ENCODE measurements around the gene NKAIN1. TPM values are rescaled to one million over a fixed set of nuclear protein-coding genes. Genes with fewer than 3 reads are reported as not detected.

NKAIN1 gene
- total RNA-seq, 1 experiment from 2014 or later, result 0.18 TPM

DNA sequence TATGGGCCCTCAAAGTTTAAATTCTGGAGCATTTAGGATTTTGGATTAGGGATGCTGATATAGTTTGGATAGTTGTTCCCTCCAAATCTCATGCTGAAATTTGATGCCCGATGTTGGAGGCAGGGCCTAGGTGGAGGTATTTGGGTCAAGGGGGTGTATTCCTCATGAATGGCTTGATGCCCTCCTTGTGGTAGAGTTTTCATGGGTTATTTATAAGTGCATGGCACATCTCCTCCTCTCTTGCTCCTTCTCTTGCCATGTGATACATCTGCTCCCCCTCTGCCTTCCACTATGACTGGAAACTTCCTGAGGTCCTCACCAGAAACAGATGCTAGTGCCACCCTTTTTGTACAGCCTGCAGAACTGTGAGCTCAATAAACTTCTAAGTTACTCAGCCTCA is 17.5 kb upstream of the NKAIN1 start:
- no TSS peak for BruUV-seq (replicated peaks)
- H3K9me2 ChIP-seq (replicated peaks; ENCODE audit: low read length), result no peaks in the 10 kb centered on the region
- ATAC-seq (no peak), DNase-seq (no peak)
- H3K4me1 ChIP-seq (ENCODE audit: insufficient read depth, low read length), result peaks cover 9% of the 10 kb centered on the region; the same call in 1 of the 2 replicates
- no peaks in the 10 kb centered on the region for H3K9me3 ChIP-seq (ENCODE audit: low read length)
- H3F3A ChIP-seq (ENCODE audit: low read length, unreplicated experiment), result no peaks in the 10 kb centered on the region
- no peak overlapping the region for H3K9ac ChIP-seq (ENCODE audit: low read length)
- TF ChIP-seq CTCF (conservative IDR thresholded peaks at IDR 0.05; ENCODE audit: low read depth, low read length) (no peak), EZH2 (IDR thresholded peaks at IDR 0.05; ENCODE audit: low read length, unreplicated experiment) (no peak), EZH2phosphoT487 (IDR thresholded peaks at IDR 0.05; ENCODE audit: borderline replicate concordance, low read length) (no peak)
- H3K36me3 ChIP-seq (ENCODE audit: low read depth, low read length), result peaks cover 41% of the 10 kb centered on the region
- intact Hi-C loops (cut with micrococcal nuclease), result no loop called here
- ChIA-PET POLR2A (ENCODE audit: unreplicated experiment) (no interaction called here), CTCF (no interaction called here)
- H4K20me1 ChIP-seq (ENCODE audit: low read length), result no peaks in the 10 kb centered on the region
- no peaks in the 10 kb centered on the region for H3K79me2 ChIP-seq (ENCODE audit: low read length)
- H3K27me3 ChIP-seq (ENCODE audit: low read length), result no peaks in the 10 kb centered on the region
- H3K4me3 ChIP-seq (ENCODE audit: low read length), result no peak overlapping the region
- no peak overlapping the region for H3K4me2 ChIP-seq (ENCODE audit: low read length)
- H2AFZ ChIP-seq (ENCODE audit: low read length), result no peak overlapping the region
- H3K27ac ChIP-seq (ENCODE audit: low read length), result no peak overlapping the region

DNA sequence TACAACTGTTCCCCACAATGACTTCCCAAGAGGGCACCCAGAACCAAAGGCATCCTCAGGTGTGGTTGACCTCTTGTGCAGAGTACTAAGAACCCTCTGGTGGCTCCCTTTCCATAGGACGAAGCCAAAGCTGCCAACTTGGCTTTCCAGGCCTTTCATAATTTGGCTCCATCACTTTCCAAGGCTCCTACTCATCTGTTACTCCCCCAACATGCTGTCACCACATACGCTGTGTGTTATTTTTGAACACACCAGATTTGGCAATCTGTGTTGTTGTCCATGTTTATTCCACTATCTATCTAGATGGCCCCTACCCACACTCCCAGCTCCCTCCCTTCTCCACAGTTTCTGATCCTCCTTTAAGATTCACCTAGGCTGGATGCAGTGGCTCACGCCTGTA is 10.2 kb upstream of the NKAIN1 start:
- H3K36me3 ChIP-seq (ENCODE audit: low read depth, low read length), result no peaks in the 10 kb centered on the region
- BruUV-seq (replicated peaks), result no TSS peak
- H4K20me1 ChIP-seq (ENCODE audit: low read length), result no peaks in the 10 kb centered on the region
- H3K79me2 ChIP-seq (ENCODE audit: low read length), result no peaks in the 10 kb centered on the region
- no peaks in the 10 kb centered on the region for H3K9me2 ChIP-seq (replicated peaks; ENCODE audit: low read length)
- H3K27me3 ChIP-seq (ENCODE audit: low read length), result no peaks in the 10 kb centered on the region
- intact Hi-C loops (cut with micrococcal nuclease), result no loop called here
- H3K27ac ChIP-seq (ENCODE audit: low read length), result no peak overlapping the region
- ChIA-PET POLR2A (ENCODE audit: unreplicated experiment) (no interaction called here), CTCF (no interaction called here)
- H3K9ac ChIP-seq (ENCODE audit: low read length), result no peak overlapping the region
- no peak for DNase-seq
- H3K9me3 ChIP-seq (ENCODE audit: low read length), result no peaks in the 10 kb centered on the region
- TF ChIP-seq CTCF (conservative IDR thresholded peaks at IDR 0.05; ENCODE audit: low read depth, low read length), result no peak
- TF ChIP-seq EZH2phosphoT487 (IDR thresholded peaks at IDR 0.05; ENCODE audit: borderline replicate concordance, low read length), result no peak
- no peak for TF ChIP-seq EZH2 (IDR thresholded peaks at IDR 0.05; ENCODE audit: low read length, unreplicated experiment)
- no peak overlapping the region for H2AFZ ChIP-seq (ENCODE audit: low read length)
- no peaks in the 10 kb centered on the region for H3K4me1 ChIP-seq (ENCODE audit: insufficient read depth, low read length)
- H3K4me2 ChIP-seq (ENCODE audit: low read length), result no peak overlapping the region
- no peak for ATAC-seq
- H3K4me3 ChIP-seq (ENCODE audit: low read length), result no peak overlapping the region
- no peaks in the 10 kb centered on the region for H3F3A ChIP-seq (ENCODE audit: low read length, unreplicated experiment)

GRCh38 chr1:31248276-31248675 is 8.6 kb upstream of the NKAIN1 start:
- Histone ChIP-seq H3K9me2 (replicated peaks; ENCODE audit: low read length) (no peaks in the 10 kb centered on the region), H2AFZ (ENCODE audit: low read length) (no peak overlapping the region), H4K20me1 (ENCODE audit: low read length) (no peaks in the 10 kb centered on the region), H3F3A (ENCODE audit: low read length, unreplicated experiment) (no peaks in the 10 kb centered on the region), H3K36me3 (ENCODE audit: low read depth, low read length) (no peaks in the 10 kb centered on the region), H3K4me2 (ENCODE audit: low read length) (no peak overlapping the region), H3K27me3 (ENCODE audit: low read length) (no peaks in the 10 kb centered on the region), H3K4me1 (ENCODE audit: insufficient read depth, low read length) (no peaks in the 10 kb centered on the region), H3K27ac (ENCODE audit: low read length) (no peak overlapping the region), H3K9me3 (ENCODE audit: low read length) (no peaks in the 10 kb centered on the region), H3K79me2 (ENCODE audit: low read length) (no peaks in the 10 kb centered on the region), H3K9ac (ENCODE audit: low read length) (no peak overlapping the region), H3K4me3 (ENCODE audit: low read length) (no peak overlapping the region)
- DNase-seq, result no peak
- POLR2A ChIA-PET (ENCODE audit: unreplicated experiment), result no interaction called here
- ATAC-seq, result no peak
- intact Hi-C loops (cut with micrococcal nuclease), result no loop called here
- no peak for TF ChIP-seq EZH2 (IDR thresholded peaks at IDR 0.05; ENCODE audit: low read length, unreplicated experiment)
- no TSS peak for BruUV-seq (replicated peaks)
- CTCF ChIA-PET, result no interaction called here
